H1 (cell line): ENCODE data around the gene EML1. TPM values are rescaled to one million over a fixed set of nuclear protein-coding genes. Genes with fewer than 3 reads are reported as not detected.
A peak's percentile ranks its signal among the peaks of the same experiment; 100 is the strongest.

ENCODE experiments used
- CTCF ChIA-PET: fragments of 300-600 bp; sonication (Branson Sonifier 250); formaldehyde crosslinking; loops from one replicate; lab custom pipeline; 2021; ENCODE audit not compliant: partially characterized antibody; lab: Charles Lee
- POLR2A ChIA-PET: fragments of 300-600 bp; sonication (Branson Sonifier 250); formaldehyde crosslinking; loops from one replicate; lab custom pipeline; 2021; ENCODE audit warnings: inconsistent platforms; ENCODE audit not compliant: partially characterized antibody; lab: Charles Lee
- DNase-seq, 2 experiments: peaks; one replicate each; pipeline versions ENCODE4 v3.0.0 to v3.0.0-alpha.2; 2010 to 2022; ENCODE audit warnings: low spot score in 2 of 2, low read depth in 1 of 2, mixed read lengths in 1 of 2
- FAIRE-seq: peaks from 2 replicates; lab custom pipeline; 2011; peaks lifted over from hg19 to GRCh38; lab: Jason Lieb, UNC
- H2AFZ ChIP-seq: 2 replicates; pipeline ENCODE4 v1.8.1; 2012; ENCODE audit warnings: low read length, inconsistent platforms
- H2AK5ac ChIP-seq: 2 replicates; pipeline ENCODE4 v1.6.1; 2013; ENCODE audit warnings: low read depth, low read length
- H2BK120ac ChIP-seq: replicated peaks from 2 replicates; pipeline ENCODE3; 2013; ENCODE audit warnings: low read depth, low read length, inconsistent platforms
- H2BK12ac ChIP-seq: 2 replicates; pipeline ENCODE4 v1.6.1; 2013; ENCODE audit warnings: low read depth, low read length
- H2BK15ac ChIP-seq: 2 replicates; pipeline ENCODE4 v1.6.1; 2013; ENCODE audit warnings: low read length
- H2BK20ac ChIP-seq: 2 replicates; pipeline ENCODE4 v1.6.1; 2013; ENCODE audit warnings: low read length
- H2BK5ac ChIP-seq: 2 replicates; pipeline ENCODE4 v1.6.1; 2013; ENCODE audit warnings: low read depth, low read length
- H3K14ac ChIP-seq: 2 replicates; pipeline ENCODE4 v1.6.1; 2013; ENCODE audit warnings: inconsistent platforms; ENCODE audit not compliant: insufficient read length
- H3K18ac ChIP-seq: 2 replicates; pipeline ENCODE4 v1.6.1; 2013; ENCODE audit warnings: low read length; ENCODE audit errors: extremely low read depth
- H3K23ac ChIP-seq: 2 replicates; pipeline ENCODE4 v1.6.1; 2013; ENCODE audit warnings: inconsistent platforms; ENCODE audit not compliant: insufficient read length
- H3K23me2 ChIP-seq: 2 replicates; pipeline ENCODE4 v1.6.1; 2013; ENCODE audit warnings: low read depth, low read length
- H3K27ac ChIP-seq: 2 replicates; pipeline ENCODE4 v1.6.1; 2011; ENCODE audit warnings: low read depth, low read length, inconsistent platforms
- H3K27me3 ChIP-seq, 4 experiments: replicated peaks in 1 of 4; 1 replicate in 1 of 4; 2 replicates in 3 of 4; pipeline versions ENCODE4 v1.6.1 to v1.8.1; 2011 to 2013; ENCODE audit warnings: low read length in 3 of 4, mild to moderate bottlenecking in 3 of 4, inconsistent platforms in 2 of 4, mixed read lengths in 2 of 4, moderate library complexity in 1 of 4; ENCODE audit not compliant: control insufficient read depth in 3 of 4, insufficient read depth in 3 of 4; ENCODE audit errors: extremely low read depth in 1 of 4
- H3K36me3 ChIP-seq, 4 experiments: 2 replicates each; pipeline versions ENCODE4 v1.6.1 to v1.8.1; 2011 to 2013; ENCODE audit warnings: mild to moderate bottlenecking in 4 of 4, low read length in 3 of 4, moderate library complexity in 2 of 4, control low read depth in 1 of 4, inconsistent platforms in 1 of 4; ENCODE audit not compliant: insufficient read depth in 4 of 4, control insufficient read depth in 2 of 4
- H3K4ac ChIP-seq: replicated peaks from 2 replicates; pipeline ENCODE3; 2013; ENCODE audit warnings: low read length, low read depth, mixed read lengths, inconsistent platforms; ENCODE audit not compliant: insufficient read length
- H3K4me1 ChIP-seq, 4 experiments: replicated peaks in 1 of 4; 1 replicate in 1 of 4; 2 replicates in 3 of 4; pipeline versions ENCODE4 v1.6.1 to v1.8.1; 2011 to 2013; ENCODE audit warnings: low read length in 3 of 4, inconsistent platforms in 2 of 4, mixed read lengths in 1 of 4; ENCODE audit not compliant: insufficient read depth in 4 of 4, control insufficient read depth in 3 of 4
- H3K4me2 ChIP-seq, 2 experiments: 2 replicates each; pipeline versions ENCODE4 v1.6.1 to v1.8.1; 2011 to 2013; ENCODE audit warnings: low read depth in 2 of 2, low read length in 2 of 2, control low read depth in 1 of 2, inconsistent platforms in 1 of 2, mild to moderate bottlenecking in 1 of 2; ENCODE audit not compliant: insufficient read depth in 1 of 2
- H3K4me3 ChIP-seq, 4 experiments: fragments of 200-600, 300-600 bp in 1 of 4; sonication (generic), shearing (Covaris generic), sonication (Bioruptor Twin) in 1 of 4; 2 replicates each; pipeline versions ENCODE4 v1.5.1 to v1.8.1; 2011 to 2016; ENCODE audit warnings: low read length in 4 of 4, low read depth in 3 of 4, control low read depth in 2 of 4, inconsistent platforms in 2 of 4, mild to moderate bottlenecking in 2 of 4, mixed read lengths in 1 of 4, moderate library complexity in 1 of 4; ENCODE audit not compliant: insufficient read depth in 2 of 4; ENCODE audit errors: extremely low read depth in 1 of 4
- H3K56ac ChIP-seq: replicated peaks from 2 replicates; pipeline ENCODE3; 2013; ENCODE audit warnings: low read depth, mild to moderate bottlenecking, mixed read lengths, low read length, inconsistent platforms; ENCODE audit not compliant: insufficient read length
- H3K79me1 ChIP-seq: 2 replicates; pipeline ENCODE4 v1.6.1; 2013; ENCODE audit warnings: low read depth, low read length, control low read depth
- H3K79me2 ChIP-seq, 2 experiments: 2 replicates each; pipeline versions ENCODE4 v1.6.1 to v1.8.1; 2012 to 2013; ENCODE audit warnings: low read length in 2 of 2, mild to moderate bottlenecking in 2 of 2, inconsistent platforms in 1 of 2; ENCODE audit not compliant: insufficient read depth in 2 of 2, control insufficient read depth in 1 of 2
- H3K9ac ChIP-seq, 4 experiments: replicated peaks in 1 of 4; 1 replicate in 1 of 4; 2 replicates in 3 of 4; pipeline versions ENCODE4 v1.6.1 to v1.8.1; 2011 to 2013; ENCODE audit warnings: low read depth in 3 of 4, low read length in 3 of 4, control low read depth in 2 of 4, mild to moderate bottlenecking in 2 of 4, moderate library complexity in 2 of 4, inconsistent platforms in 1 of 4; ENCODE audit errors: extremely low read depth in 1 of 4
- H3K9me3 ChIP-seq, 2 experiments: 2 replicates each; pipeline versions ENCODE4 v1.6.1 to v1.8.1; 2012 to 2013; ENCODE audit warnings: mild to moderate bottlenecking in 2 of 2, moderate library complexity in 2 of 2, control low read depth in 1 of 2, inconsistent platforms in 1 of 2, low read depth in 1 of 2, low read length in 1 of 2, mixed read lengths in 1 of 2; ENCODE audit not compliant: insufficient read depth in 2 of 2
- H4K20me1 ChIP-seq, 2 experiments: replicated peaks in 1 of 2; 2 replicates each; pipeline versions ENCODE3 to v1.8.1; 2011 to 2013; ENCODE audit warnings: inconsistent platforms in 2 of 2, low read length in 2 of 2, mild to moderate bottlenecking in 1 of 2; ENCODE audit not compliant: insufficient read depth in 2 of 2, control insufficient read depth in 1 of 2
- H4K5ac ChIP-seq: 2 replicates; pipeline ENCODE4 v1.6.1; 2013; ENCODE audit warnings: low read length, low read depth, mixed read lengths, inconsistent platforms; ENCODE audit not compliant: insufficient read length
- H4K8ac ChIP-seq: 2 replicates; pipeline ENCODE4 v1.8.0; 2013; ENCODE audit warnings: mild to moderate bottlenecking, moderate library complexity, low read length, inconsistent platforms; ENCODE audit not compliant: insufficient read depth; ENCODE audit errors: extremely low read depth
- H4K91ac ChIP-seq: replicated peaks from 2 replicates; pipeline ENCODE3; 2013; ENCODE audit warnings: low read length, mixed read lengths, inconsistent platforms; ENCODE audit not compliant: insufficient read length
- CBX5 ChIP-seq: fragments of 300-800, 300-1000 bp; sonication (generic); IDR thresholded peaks from 2 replicates; pipeline ENCODE4 v1.7.1; 2016; ENCODE audit warnings: antibody characterized with exemption, low read length, low read depth
- JUN ChIP-seq: IDR thresholded peaks from 2 replicates; pipeline ENCODE4 v1.6.1; 2011; ENCODE audit warnings: low read depth, mild to moderate bottlenecking, improper control_type of control experiment, low read length
- JUND ChIP-seq: IDR thresholded peaks from 2 replicates; pipeline ENCODE4 v1.6.1; 2011; ENCODE audit warnings: mild to moderate bottlenecking, improper control_type of control experiment, low read length
- RAD21 ChIP-seq, 2 experiments: IDR thresholded peaks in 1 of 2; conservative IDR thresholded peaks in 1 of 2; 2 replicates each; pipeline ENCODE4 v1.6.1; 2011; ENCODE audit warnings: low read depth in 2 of 2, low read length in 2 of 2, improper control_type of control experiment in 1 of 2, inconsistent platforms in 1 of 2, mild to moderate bottlenecking in 1 of 2, moderate library complexity in 1 of 2
- SIN3A ChIP-seq, 2 experiments: IDR thresholded peaks in 1 of 2; conservative IDR thresholded peaks in 1 of 2; 2 replicates each; pipeline ENCODE4 v1.6.1; 2011 to 2012; ENCODE audit warnings: low read length in 2 of 2, improper control_type of control experiment in 1 of 2, low read depth in 1 of 2, mild to moderate bottlenecking in 1 of 2
- WGBS, 2 experiments: shearing (Covaris generic) in 1 of 2; methylation state at CpG; one replicate each; pipeline versions ENCODE4 v1.1.6 to v1.1.7; 2013 to 2015; ENCODE audit warnings: low lambda C conversion rate in 2 of 2, mixed read lengths in 2 of 2, inconsistent platforms in 1 of 2, low coverage in 1 of 2, missing lambda C conversion rate in 1 of 2; ENCODE audit not compliant: insufficient replicate concordance in 2 of 2, insufficient coverage in 1 of 2, insufficient read length in 1 of 2; ENCODE audit errors: extremely low coverage in 1 of 2, missing lambda C conversion rate in 1 of 2; 5-methylcytosine and 5-hydroxymethylcytosine counted together
- polyA plus RNA-seq, 7 experiments: library from polyadenylated mRNA; depleted of rRNA in 3 of 7; stranded (reverse) in 5 of 7; unstranded in 2 of 7; fragments of >200 nt in 5 of 7; fragments of 200-250 nt in 2 of 7; gene quantifications; 1 replicate in 5 of 7; 2 replicates in 1 of 7; 4 replicates in 1 of 7; pipeline versions ENCODE4 v1.2.1 to v1.2.3, GENCODE V29; 2011 to 2013; ENCODE audit warnings: missing spikeins in 2 of 7, mixed read lengths in 2 of 7
- total RNA-seq: library from RNA; stranded (reverse); fragmentation: NEBNext Ultra II Directional; extraction: Animal tissue kit (Norgen Biotek cat#: 25700); gene quantifications from 2 replicates; pipeline ENCODE4 v1.2.1, GENCODE V29; 2021

EML1 gene
- total and polyA plus RNA-seq, 2 of the 8 experiments (the other 6 are each of a cell fraction or from before 2014, with no cell fraction given): 11.1 to 24.7 TPM

- Histone ChIP-seq H2BK120ac (no peak overlapping the region), H4K8ac (no peak overlapping the region), H3K79me2 (no peaks in the 10 kb centered on the region), H3K14ac (no peak overlapping the region), H3K36me3 (peaks cover 0 to 10% (median 4%) of the 10 kb centered on the region in 4 experiments; a peak in 4 of 8 replicates), H3K4ac (no peak overlapping the region), H2AFZ (no peak overlapping the region), H3K4me2 (no peak overlapping the region), H2BK5ac (no peak overlapping the region), H3K4me3 (no peak overlapping the region), H3K9ac (no peak overlapping the region), H3K23me2 (peaks cover 2% of the 10 kb centered on the region; the same call in 1 of the 2 replicates), H3K27ac (no peak overlapping the region), H2BK20ac (no peak overlapping the region), H3K4me1 (peaks cover 0 to 3% (median 1%) of the 10 kb centered on the region in 4 experiments; a peak in 3 of 7 replicates), H4K20me1 (peaks cover 0 to 2% of the 10 kb centered on the region in 2 experiments), H4K91ac (no peak overlapping the region), H2BK15ac (no peak overlapping the region), H3K9me3 (no peaks in the 10 kb centered on the region), H3K79me1 (no peaks in the 10 kb centered on the region), H3K18ac (no peak overlapping the region), H3K56ac (no peak overlapping the region), H3K27me3 (no peaks in the 10 kb centered on the region), H2BK12ac (no peak overlapping the region), H2AK5ac (no peak overlapping the region), H3K23ac (no peak overlapping the region), H4K5ac (no peak overlapping the region)
- FAIRE-seq (no peak), DNase-seq (peak in 1 of 2 experiments; percentile 26)
- 81% methylated on average over 8 of the region's 10 CpGs; no CpG with 5 or more reads in 1 of the 2 experiments for WGBS, 2 experiments
- TF ChIP-seq JUN (no peak), RAD21 (IDR thresholded peaks at IDR 0.05 in 1 of 2, conservative IDR thresholded peaks at IDR 0.05 in 1 of 2; ENCODE audit: low read depth in 2 of 2, low read length in 2 of 2) (no peak), SIN3A (conservative IDR thresholded peaks at IDR 0.05 in 1 of 2, IDR thresholded peaks at IDR 0.05 in 1 of 2; ENCODE audit: low read depth in 1 of 2, low read length in 2 of 2) (no peak), JUND (no peak), CBX5 (no peak)
- POLR2A ChIA-PET: no interaction called here
- CTCF ChIA-PET: interaction anchor here (0.6 to 3.2 kb wide), 12 partner anchors 13 to 186 kb away, joined by 3 to 14 read pairs (median 4); no protein-coding TSS in a partner anchor
Observed at GRCh38 chr14:99915305-99916090, 122.3 kb downstream of the EML1 start.
